IPS-20b (cell line): ENCODE measurements around the gene CLSTN1.

ENCODE experiments used
- H3K27ac ChIP-seq: one replicate; pipeline ENCODE4 v1.5.1; 2013; ENCODE audit warnings: low read length
- H3K27me3 ChIP-seq: 2 replicates; pipeline ENCODE4 v1.6.1; 2013; ENCODE audit warnings: mild to moderate bottlenecking, low read length, inconsistent platforms; ENCODE audit not compliant: insufficient read depth
- H3K36me3 ChIP-seq: 2 replicates; pipeline ENCODE4 v1.6.1; 2013; ENCODE audit warnings: low read depth, mild to moderate bottlenecking, inconsistent platforms, low read length, moderate library complexity; ENCODE audit not compliant: insufficient read depth
- H3K4me1 ChIP-seq: 2 replicates; pipeline ENCODE4 v1.6.1; 2013; ENCODE audit warnings: mild to moderate bottlenecking, control low read depth, inconsistent platforms, low read length, moderate library complexity; ENCODE audit not compliant: insufficient read depth
- H3K4me3 ChIP-seq: 2 replicates; pipeline ENCODE4 v1.5.1; 2013; ENCODE audit warnings: mild to moderate bottlenecking, low read length, inconsistent platforms
- H3K9ac ChIP-seq: 2 replicates; pipeline ENCODE4 v1.6.1; 2013; ENCODE audit warnings: low read depth, mild to moderate bottlenecking, inconsistent platforms, low read length, moderate library complexity
- H3K9me3 ChIP-seq: 2 replicates; pipeline ENCODE4 v1.6.1; 2013; ENCODE audit warnings: mild to moderate bottlenecking, low read depth, low read length, inconsistent platforms; ENCODE audit not compliant: insufficient read depth

The CLSTN1 gene

DNA sequence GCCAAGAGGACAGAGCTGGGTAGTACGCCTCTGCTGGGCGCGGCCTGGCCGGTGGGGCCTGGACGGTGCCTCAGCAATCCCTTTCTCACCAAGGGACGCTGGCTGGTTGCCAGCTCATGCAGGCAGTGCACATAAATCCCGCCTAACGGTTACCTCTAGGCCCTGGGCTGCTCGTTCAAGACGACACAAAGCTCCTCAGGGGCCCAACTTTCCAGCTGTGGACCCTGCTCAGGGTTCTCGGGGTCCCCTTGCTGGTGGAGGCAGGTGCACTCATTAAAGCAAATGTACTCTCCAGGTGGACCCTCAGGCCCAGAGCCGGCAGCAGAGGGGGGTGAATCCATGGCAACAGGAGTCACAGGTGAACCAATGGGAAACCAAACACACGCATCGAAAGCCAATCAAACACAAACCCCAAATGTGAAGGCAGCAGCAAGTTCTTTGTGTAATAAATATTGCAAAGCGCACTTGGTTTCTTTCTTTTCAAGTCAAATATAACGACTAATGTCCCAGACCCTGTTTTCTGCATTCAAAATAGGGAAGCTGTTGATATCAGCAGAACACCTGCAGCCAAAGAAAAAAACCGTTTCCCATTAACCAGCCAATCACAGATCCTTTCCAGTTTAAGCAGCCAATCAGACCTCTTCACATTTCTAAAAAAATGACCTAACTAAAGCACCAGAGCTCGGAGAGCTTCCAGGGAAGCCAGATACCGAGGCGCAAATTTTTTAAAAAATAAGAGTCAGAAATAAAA, 26.1 kb upstream of the CLSTN1 start:
- Histone ChIP-seq H3K4me1 (peaks cover 9% of the 10 kb centered on the region), H3K4me3 (peak overlapping the region; percentile 48; the same call in 1 of the 2 replicates), H3K27ac (no peak overlapping the region), H3K36me3 (no peaks in the 10 kb centered on the region), H3K9ac (no peak overlapping the region), H3K27me3 (no peaks in the 10 kb centered on the region), H3K9me3 (no peaks in the 10 kb centered on the region)

DNA sequence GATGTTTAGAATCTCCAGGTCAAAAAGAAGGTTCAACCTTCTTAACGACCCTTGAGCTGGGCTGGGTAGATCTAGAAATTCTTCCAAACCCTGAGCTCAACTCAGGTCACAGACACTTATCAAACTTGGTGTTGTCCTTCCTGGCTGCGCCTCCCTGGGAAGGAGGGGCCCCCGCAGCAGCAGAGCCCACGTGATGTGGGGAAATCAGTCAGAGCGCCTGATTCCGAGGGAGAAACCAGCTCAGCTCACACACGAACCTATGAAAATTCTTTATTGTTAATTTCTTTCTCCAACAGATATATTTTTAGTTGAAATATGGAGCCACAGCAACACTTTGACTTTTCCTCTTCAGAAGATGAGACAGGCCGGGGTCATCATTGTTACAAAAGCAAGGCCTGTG, 24.3 kb upstream of the CLSTN1 start:
- H3K9me3 ChIP-seq = no peaks in the 10 kb centered on the region
- H3K4me3 ChIP-seq = no peak overlapping the region
- H3K4me1 ChIP-seq = peaks cover 5% of the 10 kb centered on the region
- H3K27ac ChIP-seq = no peak overlapping the region
- H3K9ac ChIP-seq = no peak overlapping the region
- H3K36me3 ChIP-seq = no peaks in the 10 kb centered on the region
- no peaks in the 10 kb centered on the region for H3K27me3 ChIP-seq

- Histone ChIP-seq H3K4me1 (no peaks in the 10 kb centered on the region; the same call in 1 of the 2 replicates), H3K27ac (no peak overlapping the region), H3K36me3 (no peaks in the 10 kb centered on the region)
Measured at GRCh38 chr1:9847269-9847668, 23.5 kb upstream of the CLSTN1 start.

GRCh38 chr1:9846611-9847171, 22.9 kb upstream of the CLSTN1 start:
- no peak overlapping the region for H3K9ac ChIP-seq
- H3K9me3 ChIP-seq = no peaks in the 10 kb centered on the region
- H3K4me1 ChIP-seq = no peaks in the 10 kb centered on the region; the same call in 1 of the 2 replicates

More at GRCh38 chr1:9847269-9847668, 23.5 kb upstream of the CLSTN1 start:
- H3K9ac ChIP-seq = no peak overlapping the region
- no peak overlapping the region for H3K4me3 ChIP-seq
- H3K9me3 ChIP-seq = no peaks in the 10 kb centered on the region
- no peaks in the 10 kb centered on the region for H3K27me3 ChIP-seq

GRCh38 chr1:9845914-9846313, 22.1 kb upstream of the CLSTN1 start:
- Histone ChIP-seq H3K36me3 (no peaks in the 10 kb centered on the region), H3K4me1 (no peaks in the 10 kb centered on the region; the same call in 1 of the 2 replicates), H3K9me3 (no peaks in the 10 kb centered on the region), H3K9ac (no peak overlapping the region), H3K27me3 (no peaks in the 10 kb centered on the region), H3K4me3 (no peak overlapping the region), H3K27ac (no peak overlapping the region)

More at GRCh38 chr1:9846611-9847171, 22.9 kb upstream of the CLSTN1 start:
- Histone ChIP-seq H3K4me3 (no peak overlapping the region), H3K27ac (no peak overlapping the region), H3K27me3 (no peaks in the 10 kb centered on the region), H3K36me3 (no peaks in the 10 kb centered on the region)

DNA sequence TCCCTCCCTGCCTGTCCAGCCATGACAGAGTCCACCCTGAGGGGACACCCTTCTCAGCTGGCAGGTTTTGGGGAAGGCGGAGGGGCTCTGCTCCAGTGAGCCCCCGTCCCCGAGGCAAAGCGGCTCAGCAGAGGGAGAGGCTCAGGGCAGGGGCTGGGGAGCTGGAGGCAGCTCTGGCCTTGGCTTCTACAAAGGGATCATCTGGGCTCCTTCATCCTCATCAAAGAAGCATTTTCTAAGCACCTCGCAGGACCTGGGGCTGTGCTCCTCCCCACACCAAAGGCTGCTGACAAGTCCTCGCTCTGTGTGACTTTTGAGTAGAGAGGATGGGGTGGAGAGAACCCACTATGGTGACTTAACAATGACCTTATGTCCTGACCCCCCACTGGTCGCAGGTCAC, 21.0 kb upstream of the CLSTN1 start:
- Histone ChIP-seq H3K9me3 (no peaks in the 10 kb centered on the region), H3K36me3 (no peaks in the 10 kb centered on the region), H3K27ac (no peak overlapping the region), H3K4me1 (no peaks in the 10 kb centered on the region; the same call in 1 of the 2 replicates), H3K9ac (no peak overlapping the region), H3K27me3 (no peaks in the 10 kb centered on the region), H3K4me3 (no peak overlapping the region)

DNA sequence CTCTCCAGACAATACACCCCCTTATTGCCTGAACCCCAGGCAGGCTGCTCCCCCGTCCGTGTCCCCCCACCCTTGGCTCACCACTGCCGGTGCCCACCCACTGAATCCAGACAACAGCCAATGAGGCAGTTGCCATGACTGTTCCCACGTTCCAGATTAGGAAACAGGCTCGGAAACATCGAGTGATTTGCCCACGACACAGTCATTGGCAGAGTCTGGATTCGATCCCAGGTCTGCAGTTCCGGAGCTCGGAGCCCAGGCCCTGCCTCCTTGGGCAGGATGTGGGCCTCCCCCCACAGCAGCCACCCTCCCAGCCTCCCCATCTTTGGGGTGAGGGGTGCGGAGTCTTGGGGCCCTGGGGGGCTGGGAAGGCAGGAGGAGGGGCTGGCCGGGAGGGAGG, 20.3 kb upstream of the CLSTN1 start:
- no peak overlapping the region for H3K27ac ChIP-seq
- H3K36me3 ChIP-seq = no peaks in the 10 kb centered on the region
- H3K4me3 ChIP-seq = no peak overlapping the region
- no peaks in the 10 kb centered on the region for H3K9me3 ChIP-seq
- H3K4me1 ChIP-seq = no peaks in the 10 kb centered on the region; the same call in 1 of the 2 replicates
- H3K27me3 ChIP-seq = no peaks in the 10 kb centered on the region
- H3K9ac ChIP-seq = no peak overlapping the region

DNA sequence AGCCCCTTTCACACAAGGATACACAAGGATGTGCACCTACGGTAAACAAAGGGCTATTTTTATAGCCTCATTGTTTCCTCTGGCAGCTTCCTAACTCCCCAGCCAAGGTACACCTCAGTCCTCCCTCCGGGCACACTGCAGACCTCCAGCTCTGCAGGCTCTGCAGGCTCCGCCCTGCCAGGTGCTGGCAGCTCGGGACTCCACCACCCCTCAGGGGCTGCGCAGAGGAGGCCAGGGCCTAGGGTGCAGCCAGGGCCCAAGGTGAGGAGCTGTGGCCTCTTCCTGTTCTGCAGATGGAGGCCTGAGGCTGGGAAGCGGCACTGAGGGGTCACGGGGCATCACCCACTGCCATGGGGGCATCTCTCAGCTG, 19.8 kb upstream of the CLSTN1 start:
- no peak overlapping the region for H3K27ac ChIP-seq
- H3K4me3 ChIP-seq = no peak overlapping the region
- H3K27me3 ChIP-seq = no peaks in the 10 kb centered on the region
- no peaks in the 10 kb centered on the region for H3K36me3 ChIP-seq
- H3K9ac ChIP-seq = no peak overlapping the region
- H3K9me3 ChIP-seq = no peaks in the 10 kb centered on the region
- no peaks in the 10 kb centered on the region; the same call in 1 of the 2 replicates for H3K4me1 ChIP-seq

- Histone ChIP-seq H3K36me3 (no peaks in the 10 kb centered on the region), H3K4me1 (no peaks in the 10 kb centered on the region; the same call in 1 of the 2 replicates), H3K27me3 (no peaks in the 10 kb centered on the region), H3K9me3 (no peaks in the 10 kb centered on the region), H3K27ac (no peak overlapping the region), H3K4me3 (no peak overlapping the region), H3K9ac (no peak overlapping the region)
Measured at GRCh38 chr1:9842781-9843575, 19.2 kb upstream of the CLSTN1 start.

- no peak overlapping the region for H3K4me3 ChIP-seq
- H3K9ac ChIP-seq = no peak overlapping the region
- H3K27ac ChIP-seq = no peak overlapping the region
- H3K36me3 ChIP-seq = no peaks in the 10 kb centered on the region
- H3K27me3 ChIP-seq = no peaks in the 10 kb centered on the region
- no peaks in the 10 kb centered on the region for H3K9me3 ChIP-seq
- no peaks in the 10 kb centered on the region; the same call in 1 of the 2 replicates for H3K4me1 ChIP-seq
Measured at GRCh38 chr1:9842073-9842711, 18.4 kb upstream of the CLSTN1 start.

- H3K9ac ChIP-seq = no peak overlapping the region
- H3K4me3 ChIP-seq = no peak overlapping the region
- H3K4me1 ChIP-seq = no peaks in the 10 kb centered on the region; the same call in 1 of the 2 replicates
- H3K27ac ChIP-seq = no peak overlapping the region
- no peaks in the 10 kb centered on the region for H3K9me3 ChIP-seq
- no peaks in the 10 kb centered on the region for H3K27me3 ChIP-seq
- no peaks in the 10 kb centered on the region for H3K36me3 ChIP-seq
Measured at GRCh38 chr1:9841460-9841859, 17.7 kb upstream of the CLSTN1 start.
